Fibroblast of the conjunctiva (primary cell): ENCODE data around the gene SEL1L3.
"Not testable (repeated sequence)": the region's sequence is repeated elsewhere in the genome, so short reads cannot be mapped to it uniquely, and the experiment has no call there.

ENCODE experiments used
- DNase-seq: peaks from one replicate; pipeline ENCODE4 v3.0.0-alpha.2; 2010; ENCODE audit warnings: low read depth

SEL1L3 gene

DNA sequence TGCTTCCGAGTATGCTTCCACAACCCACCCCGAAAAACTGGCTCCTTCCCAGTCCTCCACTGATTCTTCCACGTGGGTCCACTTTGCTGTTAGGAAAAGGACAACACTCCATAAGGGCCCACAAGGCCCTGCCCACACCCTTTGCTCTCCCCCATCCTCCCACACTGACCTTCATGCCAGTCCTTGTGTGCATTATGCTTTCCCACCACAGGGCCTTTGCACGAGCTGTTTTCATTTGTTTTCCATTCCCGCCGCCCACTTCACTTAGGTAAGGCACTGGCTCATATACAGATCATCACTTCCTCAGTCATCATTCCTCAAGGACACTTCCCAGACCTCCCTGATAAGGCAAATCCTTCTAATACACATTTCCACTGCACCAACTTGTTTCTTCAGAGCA is 16.8 kb upstream of the SEL1L3 start:
- no peak for DNase-seq

DNA sequence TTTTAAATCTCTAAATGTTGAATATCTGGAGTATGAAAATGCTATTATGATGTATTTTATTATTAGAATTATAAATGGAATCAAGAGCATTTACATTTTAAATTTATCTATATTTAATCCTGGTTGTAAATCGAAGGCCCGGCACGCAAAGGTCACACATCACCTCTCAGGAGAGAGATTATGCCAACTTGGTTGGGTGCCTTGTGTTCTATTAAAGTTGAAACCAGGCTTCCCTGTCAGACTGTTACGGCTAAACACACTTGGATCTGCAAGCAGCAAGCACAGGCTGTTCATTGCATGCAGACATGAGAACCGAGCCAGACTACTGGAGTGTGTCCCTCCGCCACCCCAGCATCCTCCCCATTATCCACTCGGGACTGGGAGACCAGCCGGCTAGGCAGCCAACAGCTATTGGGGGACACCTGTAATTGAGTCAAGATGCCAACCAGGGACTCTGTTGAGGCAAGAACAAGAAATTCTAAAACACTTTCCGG is 16.4 kb upstream of the SEL1L3 start:
- DNase-seq, result no peak

DNA sequence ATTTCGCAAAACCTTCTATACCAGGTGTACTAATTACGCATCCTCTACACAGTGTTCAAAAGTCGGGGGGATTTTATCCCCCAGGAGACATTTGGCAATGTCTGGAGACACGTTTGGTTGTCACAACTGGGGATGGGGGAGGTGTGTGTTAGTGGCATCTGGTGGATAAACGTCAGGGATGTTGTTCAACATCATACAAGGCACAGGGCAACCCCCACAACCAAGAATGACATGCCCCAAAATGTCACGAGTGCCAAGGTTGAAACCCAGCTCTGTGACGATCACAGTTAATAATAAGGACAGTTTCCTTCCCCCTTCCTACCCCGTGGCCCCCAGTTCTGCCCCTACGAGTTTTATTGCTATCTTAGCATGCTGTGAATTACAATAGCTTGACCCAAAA is 15.9 kb upstream of the SEL1L3 start:
- DNase-seq, result no peak

DNA sequence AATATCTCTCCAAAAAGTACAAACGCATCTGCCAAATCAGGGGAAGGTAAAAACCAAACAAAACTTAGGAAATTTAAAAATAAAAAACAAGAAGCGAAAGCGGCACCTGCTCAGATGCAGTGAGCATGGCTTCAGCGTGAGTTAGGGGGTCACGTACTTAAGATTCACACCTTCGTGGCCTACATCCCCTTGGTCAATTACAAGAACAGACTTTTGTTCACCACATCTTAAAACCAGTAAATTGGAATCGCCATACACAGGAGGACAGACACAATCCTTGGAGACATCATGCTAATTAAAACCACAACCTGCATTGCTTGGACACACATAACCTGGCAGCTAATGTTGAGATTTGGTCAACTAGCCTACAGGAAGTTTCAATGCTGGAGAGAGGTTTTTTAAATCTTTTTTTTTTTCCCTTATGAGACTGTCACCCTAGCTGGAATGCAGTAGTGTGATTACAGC is 12.5 kb upstream of the SEL1L3 start:
- no peak for DNase-seq

DNA sequence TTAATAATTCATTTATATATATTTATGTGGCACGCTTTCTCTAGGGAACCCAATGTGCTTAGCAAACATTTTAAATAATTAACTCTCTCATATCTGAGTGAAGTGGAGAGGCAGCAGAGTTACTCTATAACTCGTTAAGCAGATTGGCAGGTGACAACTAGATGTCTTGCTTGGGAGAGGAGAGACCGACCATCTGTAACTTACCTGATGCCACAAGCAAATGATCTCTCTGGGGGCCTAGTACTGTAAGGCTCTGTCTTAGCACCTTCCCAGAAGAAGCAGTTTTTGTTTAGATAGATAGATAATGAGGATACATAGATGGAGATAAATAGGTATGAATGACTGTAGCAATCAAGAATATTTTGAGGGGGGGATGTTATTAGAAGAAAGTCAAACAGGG is 11.9 kb upstream of the SEL1L3 start:
- DNase-seq, result no peak

DNA sequence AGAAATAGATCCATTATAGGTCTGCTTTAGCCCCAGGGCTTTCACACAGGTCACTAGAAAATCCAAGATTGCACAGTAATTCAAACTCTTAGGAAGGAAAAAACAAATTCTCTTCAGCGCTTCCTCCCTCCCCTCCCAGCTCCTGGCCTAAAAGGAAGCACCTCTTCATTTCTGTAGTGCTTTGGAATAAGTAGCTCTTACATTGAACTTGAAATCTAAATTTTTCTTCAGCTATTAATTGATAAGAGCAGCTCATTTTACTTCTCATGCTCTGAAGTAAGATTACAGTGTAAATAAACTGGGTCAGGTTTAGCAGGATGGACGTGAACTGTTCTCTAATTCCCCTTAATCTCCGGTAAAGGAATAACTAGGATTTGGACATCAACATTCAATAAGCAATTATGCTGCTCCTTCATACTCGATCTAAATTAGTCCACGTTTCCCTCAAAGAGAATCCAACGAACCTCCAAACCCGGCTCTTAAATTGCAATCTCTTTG is 10.9 kb upstream of the SEL1L3 start:
- no peak for DNase-seq

DNA sequence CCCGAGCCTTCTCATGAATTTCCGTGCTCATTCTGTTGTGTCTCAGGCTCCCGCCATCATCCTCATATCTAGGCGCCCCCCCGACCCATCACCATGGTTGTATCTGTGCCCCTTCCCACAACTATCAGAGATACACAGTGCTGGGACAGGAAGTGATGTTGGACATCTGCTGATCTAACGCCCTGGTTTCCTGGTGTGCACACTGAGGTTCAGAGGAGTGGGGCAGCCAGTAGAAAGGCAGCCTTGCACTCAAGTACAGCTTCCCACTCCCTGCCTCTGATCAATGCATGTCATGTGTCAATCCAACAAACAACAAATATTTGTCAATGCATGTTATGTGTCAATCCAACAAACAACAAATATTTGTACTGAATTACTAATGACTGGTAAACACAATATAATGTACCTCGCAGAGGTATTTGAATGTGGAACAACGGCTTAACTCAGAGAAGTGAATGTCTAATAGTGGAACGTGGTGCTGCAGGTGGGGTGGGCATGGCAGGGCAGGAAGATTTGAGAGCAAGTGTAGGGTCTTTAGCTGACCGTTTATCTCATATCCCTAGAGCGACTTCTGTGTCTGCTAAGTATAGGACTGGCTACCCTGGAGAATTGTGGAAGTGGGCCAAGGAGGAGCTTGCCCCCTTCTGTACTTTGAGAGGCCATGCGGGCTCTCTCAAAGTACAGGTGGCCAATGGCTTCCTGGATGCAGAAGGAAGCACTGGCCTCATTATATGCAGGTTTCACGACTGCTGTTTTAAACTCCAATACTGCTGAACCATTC is 10.3 kb upstream of the SEL1L3 start:
- DNase-seq, result no peak

DNA sequence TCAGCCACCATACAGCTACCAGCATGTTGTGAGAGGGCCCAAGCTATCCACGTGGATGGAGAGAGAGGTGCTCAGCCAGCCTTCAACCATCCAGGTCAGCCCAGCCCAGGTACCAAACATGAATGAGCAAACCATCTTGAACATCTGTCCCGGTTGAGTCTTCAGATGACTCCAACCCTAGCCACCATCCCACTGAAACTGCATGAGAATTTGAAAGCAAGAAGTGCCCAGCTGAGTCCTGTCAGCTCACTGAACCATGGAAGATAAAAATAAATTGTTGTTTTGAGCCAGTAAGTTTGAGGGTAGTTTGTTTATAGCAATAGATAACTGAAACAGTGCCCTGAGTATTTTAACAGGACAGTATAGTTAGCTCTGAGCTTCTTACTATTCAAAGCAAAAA is 7.3 kb upstream of the SEL1L3 start:
- DNase-seq, result no peak

DNA sequence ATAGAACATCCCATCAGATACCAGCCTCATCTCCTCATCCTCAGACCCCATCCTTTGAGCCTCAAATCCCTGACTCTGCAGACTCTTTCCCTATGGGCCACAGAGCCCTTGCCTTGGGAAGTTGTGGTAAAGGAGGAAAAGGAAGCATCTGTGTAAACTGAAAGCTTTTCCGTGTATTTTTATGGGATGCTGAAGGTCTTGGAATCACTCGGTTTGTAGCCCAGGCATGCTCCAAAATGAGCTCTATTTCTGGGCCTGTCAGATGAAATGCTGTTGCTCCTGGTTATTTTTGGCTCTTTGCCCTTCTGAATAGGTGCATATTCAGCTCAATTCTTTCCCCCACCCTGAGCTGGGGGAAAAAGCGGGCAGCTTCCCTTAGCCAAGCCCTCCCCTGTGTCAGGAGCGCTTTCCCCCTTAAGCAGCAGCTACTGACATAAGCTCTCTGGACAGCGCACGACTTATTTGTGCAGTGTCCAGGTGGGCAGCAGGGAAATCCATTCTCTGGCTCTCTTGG is 5.0 kb upstream of the SEL1L3 start:
- DNase-seq, result no peak

DNA sequence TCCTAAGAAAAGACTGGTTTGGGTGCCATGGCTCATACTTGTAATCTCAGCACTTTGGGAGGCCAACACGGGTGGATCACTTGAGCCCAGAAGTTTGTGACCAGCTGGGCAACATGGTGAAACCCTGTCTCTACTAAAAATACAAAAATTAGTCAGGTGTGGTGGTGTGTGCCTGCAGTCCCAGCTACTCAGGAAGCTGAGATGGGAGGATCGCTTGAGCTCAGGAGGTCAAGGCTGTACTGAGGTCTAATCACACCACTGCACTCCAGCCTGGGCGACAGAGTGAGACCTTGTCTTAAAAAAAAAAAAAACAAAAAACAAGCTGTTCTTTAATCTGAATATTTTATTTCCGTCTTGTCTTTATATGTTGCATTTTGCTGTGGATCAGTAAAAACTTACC is 3.6 kb upstream of the SEL1L3 start:
- not testable (repeated sequence) for DNase-seq

DNA sequence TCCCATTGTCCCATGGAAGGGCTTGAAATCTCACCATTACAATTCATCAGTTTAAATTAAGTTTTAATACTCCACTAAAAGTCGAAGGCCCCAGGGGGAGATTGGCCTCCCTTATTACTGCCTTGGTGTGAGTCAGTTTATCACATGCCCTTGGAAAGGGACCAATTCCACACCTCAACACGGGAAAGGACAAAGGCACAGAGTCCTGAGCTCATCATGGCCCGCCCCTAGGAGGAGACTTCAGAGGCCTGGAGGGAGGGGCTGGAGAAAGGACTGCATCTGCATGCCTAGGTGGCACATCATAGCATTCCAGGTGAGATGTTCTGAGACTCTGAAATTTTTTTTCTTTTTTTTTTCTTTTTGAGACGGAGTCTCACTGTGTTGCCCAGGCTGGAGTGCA is 2.8 kb upstream of the SEL1L3 start:
- no peak for DNase-seq

DNA sequence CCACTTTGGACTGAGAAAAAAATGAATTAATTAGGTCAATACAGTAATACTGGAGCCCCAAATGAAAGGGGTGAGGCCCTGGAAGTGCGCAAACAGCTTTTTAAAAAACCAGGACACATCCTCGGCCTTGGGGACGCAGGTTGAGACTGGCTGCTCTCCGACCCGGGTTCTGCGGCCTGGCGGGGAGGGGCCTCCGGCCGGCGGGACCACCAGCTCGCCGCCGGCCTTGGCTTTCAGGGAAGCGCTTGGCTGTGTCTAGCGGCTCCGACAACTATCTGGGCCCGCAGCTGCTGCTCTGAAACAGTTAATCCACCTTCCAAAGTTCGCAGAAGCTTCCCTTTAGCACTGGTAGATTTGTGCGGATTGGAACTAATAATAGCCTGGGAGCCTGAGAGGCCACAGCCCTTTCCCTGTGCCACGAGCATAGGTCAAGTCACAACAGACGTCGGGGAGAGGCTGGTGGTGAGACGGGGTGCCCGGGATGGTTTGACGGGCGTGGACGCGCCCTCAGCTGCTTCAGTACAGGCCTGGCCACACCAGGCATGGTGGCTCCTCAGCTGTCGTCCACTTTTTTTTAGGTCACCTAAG is 1.1 kb upstream of the SEL1L3 start:
- DNase-seq, result no peak

DNA sequence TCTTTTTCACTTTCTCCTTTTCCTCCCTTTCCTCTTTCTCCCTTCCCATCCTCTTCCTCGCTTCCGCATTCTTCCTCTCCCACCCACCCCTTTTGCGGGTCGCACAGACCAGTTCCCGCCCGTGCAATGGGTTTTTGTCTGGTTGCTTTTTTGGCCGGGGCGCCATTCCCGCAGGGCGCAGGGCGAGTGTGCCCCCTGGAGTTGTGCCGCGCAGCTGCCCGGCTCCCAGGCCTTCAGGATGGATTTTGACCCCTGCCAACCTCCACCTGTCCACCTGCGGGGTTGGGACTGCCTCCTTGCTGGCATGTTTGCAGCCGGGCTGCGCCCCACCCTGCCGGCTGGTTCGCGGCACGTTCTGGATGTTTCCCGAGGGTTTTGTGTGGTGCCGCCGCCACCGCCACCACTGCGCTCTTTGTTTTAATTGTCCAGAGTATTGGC is 578 bp upstream of the SEL1L3 start:
- no peak for DNase-seq

DNA sequence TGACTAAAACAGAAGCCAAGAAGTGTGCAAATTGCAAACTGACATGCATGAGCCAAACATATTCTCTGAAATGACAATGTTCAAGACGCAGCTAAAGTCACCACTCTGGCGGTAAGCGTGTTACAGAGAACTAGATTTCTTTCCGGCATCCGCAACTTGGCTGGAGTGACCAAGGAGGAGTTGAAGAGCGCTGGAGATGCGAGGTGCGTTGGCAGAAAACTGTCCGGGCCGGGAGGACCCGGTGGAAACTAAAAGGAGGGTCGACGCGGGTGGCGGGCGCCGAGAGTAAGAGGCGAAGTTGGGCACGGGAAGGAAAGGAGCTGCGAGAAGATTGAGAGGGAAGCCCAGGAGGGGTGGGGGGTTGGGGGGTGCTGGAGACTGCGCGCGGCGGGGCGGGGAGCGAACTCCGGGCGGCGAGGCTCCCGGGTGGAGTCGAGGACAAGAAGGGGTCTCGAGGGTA is 807 bp downstream of the SEL1L3 start:
- no peak for DNase-seq

DNA sequence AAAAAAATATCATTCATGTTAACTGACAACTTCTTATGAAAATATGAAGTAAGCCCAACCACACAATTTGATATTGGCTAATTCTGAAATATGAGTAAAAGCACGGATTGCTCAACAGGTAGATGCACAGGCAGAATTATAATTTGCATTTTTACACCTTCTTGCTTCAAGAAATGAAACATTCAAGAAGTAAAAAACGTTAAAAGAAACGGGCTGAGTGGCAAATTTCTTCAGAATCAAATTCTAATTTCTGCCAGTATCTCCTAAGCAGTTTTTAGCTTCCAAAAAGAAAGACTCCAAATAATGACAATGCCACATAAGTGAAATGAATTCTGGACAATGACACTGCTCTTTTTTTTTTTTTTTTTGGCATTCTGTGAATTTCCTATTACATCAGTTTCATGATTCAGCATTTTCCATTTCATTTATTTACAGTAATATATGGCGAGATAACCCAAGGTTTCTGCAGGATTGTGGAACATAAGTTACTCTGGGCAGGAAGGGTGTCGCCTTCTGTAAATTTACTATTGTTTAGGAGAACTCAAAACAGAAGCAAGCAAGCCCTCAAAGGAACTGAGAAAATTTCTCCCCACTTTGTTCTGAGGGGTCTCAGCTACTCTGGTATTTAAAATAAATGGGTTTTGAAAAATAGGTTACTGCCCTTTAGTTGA is 1.4 kb downstream of the SEL1L3 start:
- DNase-seq, result no peak

DNA sequence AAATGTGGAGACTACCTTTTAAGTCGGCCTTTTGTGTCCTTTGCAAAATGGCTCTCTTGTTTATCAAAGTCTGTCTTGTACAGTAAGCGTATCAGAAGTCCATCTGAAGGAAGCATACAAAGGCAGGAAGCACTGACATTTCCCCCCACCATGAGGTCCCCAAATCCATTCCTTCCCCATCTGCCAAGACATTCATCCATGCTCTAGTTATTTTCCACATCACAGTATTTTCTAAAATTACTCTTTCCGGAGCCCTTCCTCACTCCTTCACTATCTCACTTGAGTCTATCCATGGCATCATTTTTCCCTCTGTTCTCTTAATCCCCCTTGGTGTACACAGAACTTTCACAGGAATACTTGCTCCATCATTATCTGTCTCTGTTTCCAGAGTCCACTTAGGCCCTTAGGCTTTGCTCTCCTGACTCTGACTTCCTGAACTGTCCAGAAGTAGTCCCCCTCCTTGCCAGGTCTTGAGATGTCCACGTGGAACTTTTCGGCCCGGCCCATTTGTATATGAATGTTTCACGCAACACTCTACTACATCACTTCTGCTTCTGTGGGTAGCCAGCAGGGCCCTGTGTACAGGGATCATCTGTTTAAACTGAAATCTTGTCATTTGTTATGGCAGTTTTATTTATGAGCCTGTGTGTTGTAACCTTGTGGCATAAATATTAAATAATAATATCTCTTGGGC is 2.1 kb downstream of the SEL1L3 start:
- DNase-seq, result no peak

DNA sequence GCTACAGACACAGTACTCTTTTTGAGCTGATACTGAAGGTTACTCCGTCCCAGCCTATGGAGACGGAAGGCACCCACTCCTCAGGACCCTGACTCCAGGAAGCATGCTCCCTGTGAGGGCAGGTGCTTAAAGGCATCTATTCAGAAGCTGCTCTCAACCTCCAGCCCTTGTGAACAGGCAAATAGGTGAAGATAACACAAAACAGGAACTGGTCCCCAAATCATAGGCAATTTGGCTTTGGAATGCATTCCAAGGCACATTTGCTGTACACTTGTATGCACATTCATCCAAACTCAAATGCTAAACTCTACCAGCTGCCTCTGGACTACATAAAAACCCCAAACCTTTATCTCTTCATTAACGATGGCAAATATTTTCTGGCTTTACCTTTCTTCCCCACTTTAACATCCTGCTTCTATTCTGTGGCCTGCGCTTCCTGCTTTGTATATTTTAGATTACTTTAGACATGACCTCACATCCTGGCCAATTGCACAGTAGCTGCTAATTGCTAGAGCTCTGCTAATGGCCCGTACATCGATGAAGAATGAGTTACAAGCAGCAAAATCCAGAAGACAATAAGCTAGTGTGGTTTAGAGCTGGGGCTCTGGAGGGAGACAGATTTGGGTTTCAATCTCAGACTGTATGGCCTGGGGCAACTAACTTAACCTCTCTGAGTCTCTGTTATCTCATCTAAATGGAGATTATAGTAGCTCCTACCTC is 3.2 kb downstream of the SEL1L3 start:
- DNase-seq, result no peak

DNA sequence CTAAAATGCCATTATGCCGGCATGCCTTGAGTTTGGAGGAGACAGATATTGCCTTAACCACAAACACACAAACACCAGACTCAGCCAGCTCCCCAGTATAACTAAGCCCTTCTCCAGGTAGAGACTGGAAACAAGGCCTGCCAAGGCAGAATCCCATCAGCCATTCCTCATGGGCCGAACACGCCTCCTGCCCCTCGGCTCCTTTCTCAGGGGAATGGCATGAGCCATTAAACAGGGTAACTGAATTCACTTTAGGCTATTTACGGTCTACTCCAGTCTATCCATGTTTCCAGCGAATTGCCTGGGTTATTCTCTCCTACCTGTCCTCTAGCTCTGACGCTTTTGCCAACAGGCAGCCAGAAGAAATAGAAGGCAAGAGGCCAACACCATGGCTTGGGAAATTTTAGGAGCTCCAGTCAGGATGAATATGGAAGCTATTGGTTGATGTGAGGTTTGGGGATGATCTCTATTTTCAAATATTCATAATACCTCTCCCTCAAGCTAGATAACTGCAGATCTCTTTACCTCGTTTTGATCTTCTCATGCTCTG is 4.9 kb downstream of the SEL1L3 start:
- no peak for DNase-seq

DNA sequence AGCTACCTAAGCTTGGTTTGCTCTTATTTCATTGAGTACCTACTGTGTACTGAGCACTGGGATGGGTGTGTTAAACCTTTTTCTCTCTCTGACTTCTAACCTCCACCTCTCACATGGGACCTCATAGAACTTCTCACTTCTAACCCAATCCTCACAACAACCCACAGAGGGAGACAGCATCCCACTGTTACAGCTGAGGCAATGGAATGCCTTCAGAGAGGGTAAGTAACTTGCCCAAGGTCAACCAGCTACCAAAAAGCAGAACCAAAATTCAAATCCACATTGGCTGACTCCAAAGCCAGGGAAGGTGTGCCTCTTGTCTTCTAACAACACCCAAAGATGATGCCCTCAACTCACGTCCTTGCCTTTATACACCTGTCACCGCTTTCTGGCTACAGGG is 5.4 kb downstream of the SEL1L3 start:
- no peak for DNase-seq

DNA sequence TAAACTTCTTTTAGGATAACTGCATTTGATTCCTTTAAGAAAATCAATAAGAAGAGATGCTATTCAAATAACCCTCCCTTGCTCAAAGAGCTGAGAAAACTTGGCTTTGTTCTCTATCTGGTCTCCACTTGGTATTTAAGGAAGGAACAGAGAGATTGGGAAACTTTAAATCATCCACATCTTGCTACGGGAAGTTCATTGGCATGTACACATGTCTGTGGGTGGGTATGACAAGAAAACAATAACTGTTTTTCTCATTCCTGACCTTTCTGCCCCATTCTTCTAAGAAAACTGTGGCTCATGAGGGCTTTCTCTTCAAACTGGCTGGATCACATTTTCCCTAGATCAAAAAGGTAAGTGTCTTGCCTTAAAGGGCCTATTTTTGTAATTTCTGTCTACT is 6.0 kb downstream of the SEL1L3 start:
- no peak for DNase-seq

DNA sequence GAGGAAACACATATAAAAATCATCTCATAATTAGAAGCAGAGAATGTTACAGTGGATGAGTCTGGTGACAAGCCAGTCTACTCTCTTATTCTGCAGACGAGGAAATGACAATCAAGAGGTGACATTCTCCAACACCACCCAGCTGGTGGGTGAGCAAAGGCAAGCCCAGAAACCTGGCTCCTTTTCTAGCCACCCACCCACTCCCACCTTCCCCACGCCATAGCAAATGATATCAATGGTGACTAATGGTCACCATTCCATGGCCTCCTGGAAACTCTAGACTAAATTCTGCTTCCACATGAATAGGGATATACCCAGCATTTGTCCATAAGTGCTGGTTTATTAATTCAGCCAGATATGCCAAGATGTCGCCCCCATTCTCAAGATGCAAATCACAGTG is 10.7 kb downstream of the SEL1L3 start:
- no peak for DNase-seq
